GM18909 (cell line): ENCODE measurements around the gene KCNF1.

Experiments used
- ATAC-seq: cut with Tn5 transposase; IDR thresholded peaks from one replicate; pipeline ENCODE4 v1.9.1; 2021; ENCODE audit warnings: mild to moderate bottlenecking; ENCODE audit not compliant: unreplicated experiment, poor library complexity

KCNF1 gene

GRCh38 chr2:10918661-10919409, 7.1 kb downstream of the KCNF1 start:
- no peak for ATAC-seq

GRCh38 chr2:10919410-10919770, 7.7 kb downstream of the KCNF1 start:
- ATAC-seq: no peak

DNA sequence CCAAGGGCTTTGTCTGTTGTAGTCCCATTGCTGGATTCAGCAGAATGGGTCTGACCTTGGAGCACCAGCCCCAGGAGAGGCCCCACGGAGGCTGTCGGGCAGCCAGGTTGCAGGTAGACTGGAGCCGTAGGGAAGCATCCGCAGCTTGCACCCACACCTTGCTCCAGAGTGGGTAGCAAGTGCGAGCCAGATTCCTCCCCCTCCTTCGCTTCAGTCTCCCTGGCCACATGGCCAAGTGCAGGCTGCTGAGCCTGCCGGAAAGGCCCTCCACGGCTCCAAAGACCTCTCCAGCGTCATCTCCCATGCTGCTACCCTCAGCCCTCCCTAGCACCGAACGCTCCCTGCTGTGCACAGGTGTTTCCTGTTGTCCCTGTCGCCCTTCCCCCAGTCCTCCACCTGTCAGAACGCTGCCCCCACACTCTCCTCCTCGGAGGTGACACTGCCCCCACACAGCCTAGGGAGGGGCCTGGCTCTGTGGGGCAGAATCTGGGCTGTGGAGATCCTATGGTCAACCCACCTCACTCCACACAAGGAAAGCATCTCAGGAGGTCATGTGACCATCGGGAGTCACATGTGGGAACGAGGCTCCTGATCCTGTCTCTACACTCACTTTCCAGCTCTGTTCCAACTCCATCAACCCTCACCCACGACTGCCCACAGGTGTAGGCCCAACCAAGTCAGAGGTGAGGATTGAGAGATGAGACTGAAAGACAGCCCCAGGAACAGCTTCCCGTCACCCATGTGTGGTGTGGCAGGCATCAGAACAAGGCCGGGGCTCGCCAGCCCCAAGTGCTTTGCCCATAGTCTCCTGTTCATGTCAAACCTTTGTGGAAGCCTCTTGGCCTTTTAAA, 8.3 kb downstream of the KCNF1 start:
- ATAC-seq: no peak

DNA sequence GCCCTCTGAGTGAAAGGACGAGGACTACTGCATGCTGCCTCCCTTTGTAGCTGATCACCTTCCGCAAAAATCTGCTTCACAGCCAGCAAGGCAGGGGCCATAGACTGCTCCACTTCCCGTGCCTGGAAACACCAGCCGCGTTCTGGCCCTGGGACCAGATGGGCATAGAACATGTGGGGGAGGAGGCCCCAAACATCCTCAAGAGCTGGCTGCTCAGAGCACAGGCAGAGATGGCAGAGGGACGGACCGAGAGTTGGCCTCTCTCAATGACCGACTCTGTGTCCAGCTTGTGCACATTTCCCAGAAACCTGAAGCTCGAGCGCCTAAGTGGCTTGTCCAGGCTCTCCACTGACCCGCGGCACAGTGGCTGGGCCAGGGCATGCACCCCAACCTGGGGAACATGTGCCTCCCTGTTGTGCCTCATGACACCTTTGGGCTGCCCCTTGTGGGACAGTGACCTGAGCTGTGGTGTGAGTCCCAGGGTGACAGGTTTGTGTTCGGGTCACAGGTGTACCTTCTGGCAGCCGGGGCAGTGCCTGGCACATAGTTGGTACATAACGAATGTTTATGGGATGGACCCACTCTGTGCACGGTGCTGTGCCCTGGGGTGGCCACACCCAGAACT, 9.1 kb downstream of the KCNF1 start:
- no peak for ATAC-seq

DNA sequence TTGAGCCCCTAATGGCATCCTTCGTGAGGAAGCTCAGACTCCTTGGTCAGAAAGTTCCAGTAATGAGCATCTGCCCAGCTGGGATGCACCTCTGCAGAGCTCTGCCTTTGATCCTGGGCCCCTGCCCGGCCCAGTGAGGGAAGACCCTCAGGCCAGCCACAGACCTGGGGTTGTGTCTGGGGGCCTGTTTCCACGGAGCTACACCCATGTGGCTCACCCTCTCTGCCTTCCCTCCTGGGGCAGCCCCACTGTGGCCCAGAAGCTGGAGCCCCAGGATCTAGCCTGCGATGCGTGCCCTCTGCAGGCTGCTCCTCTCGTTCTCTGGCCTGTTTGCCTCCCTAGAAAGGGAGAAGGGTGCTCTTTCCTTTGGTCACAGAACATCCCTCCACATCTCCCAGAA, 9.8 kb downstream of the KCNF1 start:
- no peak for ATAC-seq

- no peak for ATAC-seq
Observed at GRCh38 chr2:10922307-10923007, 10.7 kb downstream of the KCNF1 start.

GRCh38 chr2:10923008-10923375, 11.3 kb downstream of the KCNF1 start:
- ATAC-seq: no peak

DNA sequence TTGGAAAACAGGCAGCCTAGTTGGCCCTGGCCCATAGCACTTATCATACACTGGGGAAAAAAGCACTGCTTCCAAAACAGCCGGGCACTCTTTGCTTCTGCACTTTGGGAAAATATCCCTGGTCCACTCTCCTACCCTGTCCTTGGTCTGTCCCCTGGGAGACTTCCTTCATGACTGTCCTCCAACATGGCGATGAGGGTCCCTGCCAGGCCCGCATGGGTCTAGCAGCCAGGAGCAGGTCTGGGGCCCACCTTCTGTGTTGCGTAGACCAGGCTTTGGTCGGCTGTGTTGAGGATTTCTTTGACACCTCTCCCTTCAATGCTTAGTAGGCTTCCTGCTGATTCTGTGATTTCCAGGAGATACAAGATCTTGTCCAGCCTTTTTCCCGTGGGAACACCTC, 12.2 kb downstream of the KCNF1 start:
- ATAC-seq: no peak

DNA sequence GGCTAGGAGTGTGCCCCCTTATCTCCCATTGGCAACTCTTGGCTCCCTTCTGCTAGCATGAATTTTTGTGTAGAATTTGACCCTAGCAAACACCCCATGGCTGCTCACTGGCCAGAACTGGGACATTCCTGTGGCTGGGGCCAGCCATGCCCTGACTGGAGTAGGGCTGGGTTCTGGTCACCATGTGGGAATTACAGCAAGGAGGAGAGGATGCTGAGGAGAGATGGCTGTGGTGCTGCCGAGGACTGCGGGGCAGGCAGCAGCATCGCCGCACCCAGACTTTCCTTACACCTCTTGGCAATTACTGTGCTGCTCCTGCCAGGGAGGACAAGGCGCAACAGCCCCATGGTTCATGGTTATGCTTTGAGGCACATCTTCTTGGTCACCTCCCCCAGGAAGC, 12.7 kb downstream of the KCNF1 start:
- no peak for ATAC-seq

DNA sequence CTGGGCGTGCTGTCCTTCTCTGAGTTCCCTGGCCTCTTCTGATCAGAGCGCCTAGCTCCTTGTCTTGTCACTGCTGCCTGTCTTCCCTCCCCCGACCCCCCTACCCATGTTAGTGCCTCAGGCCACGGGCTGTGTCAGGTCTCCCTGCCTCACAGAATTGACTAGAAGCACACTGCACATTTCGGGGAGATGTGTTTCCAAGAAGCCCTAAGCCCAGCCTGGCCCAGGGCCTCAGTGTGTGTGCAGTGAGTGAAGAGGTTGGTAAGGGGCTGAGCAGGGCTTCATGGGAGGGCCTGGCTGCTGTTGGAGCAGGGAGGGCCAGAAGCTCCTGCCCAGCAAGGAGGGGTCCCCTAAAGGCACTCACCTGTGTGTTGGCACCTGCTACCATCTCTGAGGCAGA, 13.1 kb downstream of the KCNF1 start:
- no peak for ATAC-seq

DNA sequence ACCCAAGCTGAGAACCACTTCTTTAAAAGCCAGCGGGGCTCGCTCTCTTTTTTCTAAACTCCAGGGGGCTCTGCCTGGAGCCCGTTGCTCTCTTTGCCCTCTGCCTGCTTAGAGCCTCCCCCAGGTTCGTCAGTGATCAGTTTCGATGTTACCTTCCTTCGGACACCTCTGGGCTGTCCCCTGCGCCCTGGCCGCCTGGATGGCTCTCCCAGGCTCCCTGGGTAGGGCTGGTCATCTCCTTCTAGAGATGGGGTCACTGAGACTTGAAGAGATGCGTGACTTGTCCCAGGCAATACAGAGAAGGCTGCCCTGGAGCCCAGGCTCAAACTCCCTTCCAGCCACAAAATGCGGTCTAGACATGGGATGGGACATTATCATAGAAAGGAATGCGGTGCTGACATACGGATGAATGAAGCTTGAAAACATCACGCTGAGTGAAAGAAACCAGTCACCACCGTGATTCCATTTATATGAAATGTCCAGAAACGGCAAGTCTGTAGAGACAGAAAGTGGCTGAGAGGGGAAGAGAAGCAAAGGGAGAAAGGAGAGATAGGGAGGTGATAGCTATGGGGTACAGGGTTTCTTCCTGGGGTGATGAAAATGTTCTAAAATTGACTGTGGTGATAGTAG, 14.6 kb downstream of the KCNF1 start:
- ATAC-seq: no peak

- no peak for ATAC-seq
Observed at GRCh38 chr2:10930721-10931516, 19.2 kb downstream of the KCNF1 start.

DNA sequence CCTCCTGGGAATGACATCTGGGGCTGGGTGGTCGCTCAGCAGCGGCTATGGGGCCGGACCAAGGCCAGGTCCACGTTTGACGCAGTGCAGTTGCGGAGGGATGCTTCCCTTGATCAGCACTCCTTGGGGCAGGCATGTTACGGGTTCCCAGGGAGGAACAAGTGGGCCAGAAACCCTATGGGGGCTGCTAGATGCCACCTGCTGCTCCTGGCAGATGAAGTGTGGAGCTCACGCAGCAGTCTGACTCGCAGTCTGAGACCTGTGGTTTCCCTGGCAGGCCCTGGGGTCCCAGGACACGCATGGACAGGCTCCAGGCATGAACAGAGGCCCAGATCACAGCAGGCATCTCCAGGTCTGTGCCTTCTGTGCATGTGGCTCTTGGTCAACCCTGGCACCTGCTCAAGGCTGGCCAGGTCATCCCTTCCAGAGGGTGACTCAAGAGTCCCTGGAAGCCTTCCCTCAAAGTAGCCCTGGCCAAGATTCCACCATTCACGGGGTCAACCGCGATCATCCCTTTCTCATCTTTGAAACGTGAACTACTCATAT, 20.0 kb downstream of the KCNF1 start:
- ATAC-seq: no peak

DNA sequence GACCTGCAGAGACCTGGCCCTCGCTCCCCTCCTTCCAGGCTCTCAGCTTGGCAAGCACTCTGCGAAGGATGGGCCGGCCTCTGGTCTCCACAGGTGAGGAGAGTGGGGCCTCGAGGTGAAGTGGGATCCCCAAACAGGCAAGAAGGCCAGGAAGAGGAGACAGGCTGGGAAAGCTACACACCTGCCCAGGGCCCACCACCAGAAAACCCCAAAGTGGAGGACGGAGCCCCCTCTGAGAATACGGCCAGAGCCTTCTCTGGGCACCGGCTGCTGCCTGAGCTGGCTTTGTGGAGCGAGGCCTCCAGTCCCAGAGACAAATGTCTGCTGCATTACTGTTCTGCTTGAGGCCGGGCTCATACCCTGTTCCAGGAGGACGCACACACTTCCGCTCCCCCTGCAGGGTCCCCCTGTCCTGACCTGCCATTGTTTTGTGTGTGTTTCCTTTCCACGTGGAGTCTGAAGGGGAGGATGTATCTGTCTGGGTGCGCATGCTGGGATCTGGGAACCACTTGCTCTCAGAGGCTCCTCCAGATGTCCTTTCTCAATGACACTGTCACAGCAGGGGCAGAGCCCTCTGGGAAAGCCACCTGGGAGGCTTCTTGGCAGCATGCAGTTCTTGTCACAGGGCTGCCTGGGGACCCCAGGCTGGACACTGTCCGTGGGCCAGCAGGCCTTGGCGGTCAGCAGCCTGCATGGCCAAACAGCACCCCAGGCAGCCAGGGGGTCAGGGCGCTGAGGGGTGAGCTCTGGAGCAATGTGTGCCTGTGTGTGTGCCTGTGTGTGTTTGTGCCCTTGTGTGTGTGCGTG, 20.8 kb downstream of the KCNF1 start:
- no peak for ATAC-seq

- ATAC-seq: no peak
Observed at GRCh38 chr2:10933700-10934225, 22.0 kb downstream of the KCNF1 start.

DNA sequence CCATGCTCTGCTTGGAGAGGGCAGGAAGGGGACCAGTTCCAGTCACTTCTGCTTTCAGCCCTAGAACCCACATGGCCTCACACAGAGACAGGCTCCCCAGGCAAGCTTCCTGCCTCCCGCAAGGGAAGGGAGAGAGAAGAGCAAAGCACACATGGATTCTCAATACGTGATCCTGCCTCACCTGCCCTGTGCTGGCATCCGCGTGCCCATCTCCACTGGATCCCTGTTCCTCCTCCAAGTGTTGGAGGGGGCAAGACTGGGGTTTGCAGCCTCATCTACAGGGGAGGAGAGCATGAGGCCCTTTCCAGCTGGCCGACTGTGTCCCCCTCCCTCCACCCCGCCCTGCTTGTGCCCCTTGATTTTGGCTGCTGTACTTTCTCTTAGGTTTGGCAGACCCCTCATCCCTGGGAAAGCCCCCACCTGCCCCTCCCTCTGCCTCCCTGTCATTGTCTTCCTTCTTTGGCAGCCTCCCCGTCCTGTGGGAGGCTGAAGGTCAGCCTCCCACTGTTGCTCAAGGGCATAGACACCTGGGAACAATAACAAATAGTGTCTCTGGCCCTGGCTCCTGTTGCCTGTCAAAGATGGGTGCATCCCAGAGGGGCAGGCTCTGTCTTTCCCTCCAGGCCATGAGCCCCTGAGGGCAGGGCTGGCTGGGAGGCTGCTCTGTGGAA, 22.7 kb downstream of the KCNF1 start:
- ATAC-seq: no peak

DNA sequence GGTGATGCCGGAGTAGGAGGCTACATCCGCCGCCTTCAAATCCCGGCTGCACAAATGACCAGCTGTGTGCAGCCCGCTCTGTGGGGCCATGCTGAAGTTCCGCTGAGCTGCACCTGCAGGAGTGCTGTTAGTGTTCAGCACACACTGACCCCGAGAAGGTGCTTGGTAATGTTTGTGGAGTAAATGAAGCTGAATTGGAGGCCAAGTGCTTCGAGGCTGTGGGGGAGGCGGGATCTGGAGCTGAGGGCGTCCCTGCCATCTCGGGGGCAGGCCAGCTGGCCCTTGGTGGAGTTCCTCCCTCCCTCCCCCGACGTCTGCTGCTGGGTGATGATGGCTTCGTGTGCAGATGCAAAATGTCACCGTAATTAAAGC, 23.2 kb downstream of the KCNF1 start:
- ATAC-seq: no peak
